ENCODE results near the gene MEPCE. TPM values are rescaled to one million over a fixed set of nuclear protein-coding genes. Genes with fewer than 3 reads are reported as not detected.

MEPCE gene
- total and polyA plus RNA-seq, 2 of the 8 experiments (the other 6 are each of a cell fraction or from before 2014, with no cell fraction given), result 22.8 to 48.8 TPM

DNA sequence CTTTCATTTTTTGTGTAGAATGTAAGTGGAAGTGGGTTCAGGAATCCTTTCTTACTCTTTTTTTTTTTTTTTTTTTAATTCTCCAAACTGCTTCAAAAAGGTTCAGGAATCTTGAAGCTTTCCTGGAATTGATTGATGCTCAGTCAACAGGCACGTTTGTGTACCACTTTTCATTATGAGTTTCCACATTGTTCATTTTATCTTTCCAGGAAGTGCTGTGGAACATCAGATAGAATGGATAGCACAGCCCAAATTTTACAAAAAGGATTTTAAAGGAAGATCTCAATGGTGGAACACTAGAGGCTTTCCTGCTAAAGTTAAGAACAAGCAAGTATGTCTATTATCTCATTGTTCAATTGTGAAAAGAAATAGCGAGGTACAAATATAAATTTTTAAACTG lies 8.5 kb downstream of the MEPCE start:
- no peak overlapping the region for H4K8ac ChIP-seq (ENCODE audit: extremely low read depth, insufficient read depth, low read length)
- H2BK12ac ChIP-seq (ENCODE audit: low read depth, low read length), result no peak overlapping the region
- DNase-seq (ENCODE audit: low read depth in 1 of 2, low spot score in 2 of 2) (no peak), FAIRE-seq (no peak)
- H3K14ac ChIP-seq (ENCODE audit: insufficient read length), result no peak overlapping the region
- H3K18ac ChIP-seq (ENCODE audit: extremely low read depth, low read length), result no peak overlapping the region
- no peaks in the 10 kb centered on the region for H3K9me3 ChIP-seq (ENCODE audit: insufficient read depth in 2 of 2, low read depth in 1 of 2, low read length in 1 of 2)
- no peak overlapping the region for H4K5ac ChIP-seq (ENCODE audit: insufficient read length, low read depth, low read length)
- no peak overlapping the region for H3K23ac ChIP-seq (ENCODE audit: insufficient read length)
- H3K4me3 ChIP-seq (ENCODE audit: extremely low read depth in 1 of 4, insufficient read depth in 2 of 4, low read depth in 3 of 4, low read length in 4 of 4), result no peak overlapping the region
- H3K4ac ChIP-seq (replicated peaks; ENCODE audit: insufficient read length, low read depth, low read length), result no peak overlapping the region
- peaks cover 0 to 20% of the 10 kb centered on the region in 2 experiments; a peak in 2 of 4 replicates for H3K79me2 ChIP-seq (ENCODE audit: control insufficient read depth in 1 of 2, insufficient read depth in 2 of 2, low read length in 2 of 2)
- H2BK120ac ChIP-seq (replicated peaks; ENCODE audit: low read depth, low read length), result no peak overlapping the region
- H2AFZ ChIP-seq (ENCODE audit: low read length), result no peak overlapping the region
- POLR2A ChIA-PET (ENCODE audit: partially characterized antibody), result interaction anchor here (0.8 to 5.2 kb wide), 5 partner anchors 8 to 69 kb away, joined by 3 to 55 read pairs (median 39); partner anchors contain the start of genes MEPCE and ZCWPW1
- no peak overlapping the region for H2BK5ac ChIP-seq (ENCODE audit: low read depth, low read length)
- H4K91ac ChIP-seq (replicated peaks; ENCODE audit: insufficient read length, low read length), result no peak overlapping the region
- no peak overlapping the region for H3K4me2 ChIP-seq (ENCODE audit: insufficient read depth in 1 of 2, low read depth in 2 of 2, low read length in 2 of 2)
- H3K27ac ChIP-seq (ENCODE audit: low read depth, low read length), result no peak overlapping the region
- CTCF ChIA-PET (ENCODE audit: partially characterized antibody), result interaction anchor here (1.1 to 1.8 kb wide), 4 partner anchors 8 to 27 kb away, joined by 3 to 7 read pairs (median 4); partner anchors contain the start of gene MEPCE
- no peak overlapping the region for H2AK5ac ChIP-seq (ENCODE audit: low read depth, low read length)
- WGBS, 2 experiments (ENCODE audit: extremely low coverage in 1 of 2, insufficient coverage in 1 of 2, insufficient read length in 1 of 2, insufficient replicate concordance in 2 of 2, low coverage in 1 of 2, low lambda C conversion rate in 2 of 2, missing lambda C conversion rate in 1 of 2), result 97% methylated on average over 2 of the region's 2 CpGs; no CpG with 5 or more reads in 1 of the 2 experiments
- H3K23me2 ChIP-seq (ENCODE audit: low read depth, low read length), result no peaks in the 10 kb centered on the region; the same call in 1 of the 2 replicates
- TF ChIP-seq KDM4A (IDR thresholded peaks at IDR 0.05; ENCODE audit: low read depth, low read length, severe bottlenecking) (no peak), ASH2L (IDR thresholded peaks at IDR 0.05; ENCODE audit: low read length) (no peak), BACH1 (IDR thresholded peaks at IDR 0.05; ENCODE audit: low read length) (no peak), PHF8 (conservative IDR thresholded peaks at IDR 0.05; ENCODE audit: low read depth, low read length) (no peak), EZH2 (IDR thresholded peaks at IDR 0.05; ENCODE audit: low read depth, low read length, severe bottlenecking) (no peak), SAP30 (IDR thresholded peaks at IDR 0.05; ENCODE audit: insufficient read depth, insufficient replicate concordance, low read length) (no peak), HDAC6 (IDR thresholded peaks at IDR 0.05; ENCODE audit: low read depth, low read length) (no peak), SIRT6 (IDR thresholded peaks at IDR 0.05; ENCODE audit: low read length) (no peak)
- TF ChIP-seq, protein P1, sequence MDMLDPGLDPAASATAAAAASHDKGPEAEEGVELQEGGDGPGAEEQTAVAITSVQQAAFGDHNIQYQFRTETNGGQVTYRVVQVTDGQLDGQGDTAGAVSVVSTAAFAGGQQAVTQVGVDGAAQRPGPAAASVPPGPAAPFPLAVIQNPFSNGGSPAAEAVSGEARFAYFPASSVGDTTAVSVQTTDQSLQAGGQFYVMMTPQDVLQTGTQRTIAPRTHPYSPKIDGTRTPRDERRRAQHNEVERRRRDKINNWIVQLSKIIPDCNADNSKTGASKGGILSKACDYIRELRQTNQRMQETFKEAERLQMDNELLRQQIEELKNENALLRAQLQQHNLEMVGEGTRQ (IDR thresholded peaks at IDR 0.05; ENCODE audit: low read length), result no peak
- TF ChIP-seq, protein P2, sequence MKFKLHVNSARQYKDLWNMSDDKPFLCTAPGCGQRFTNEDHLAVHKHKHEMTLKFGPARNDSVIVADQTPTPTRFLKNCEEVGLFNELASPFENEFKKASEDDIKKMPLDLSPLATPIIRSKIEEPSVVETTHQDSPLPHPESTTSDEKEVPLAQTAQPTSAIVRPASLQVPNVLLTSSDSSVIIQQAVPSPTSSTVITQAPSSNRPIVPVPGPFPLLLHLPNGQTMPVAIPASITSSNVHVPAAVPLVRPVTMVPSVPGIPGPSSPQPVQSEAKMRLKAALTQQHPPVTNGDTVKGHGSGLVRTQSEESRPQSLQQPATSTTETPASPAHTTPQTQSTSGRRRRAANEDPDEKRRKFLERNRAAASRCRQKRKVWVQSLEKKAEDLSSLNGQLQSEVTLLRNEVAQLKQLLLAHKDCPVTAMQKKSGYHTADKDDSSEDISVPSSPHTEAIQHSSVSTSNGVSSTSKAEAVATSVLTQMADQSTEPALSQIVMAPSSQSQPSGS (IDR thresholded peaks at IDR 0.05; ENCODE audit: low read length), result no peak
- H3K79me1 ChIP-seq (ENCODE audit: low read depth, low read length), result no peaks in the 10 kb centered on the region; the same call in 1 of the 2 replicates
- H3K36me3 ChIP-seq (ENCODE audit: control insufficient read depth in 2 of 4, insufficient read depth in 4 of 4, low read length in 3 of 4), result peaks cover under 1 to 20% (median 13%) of the 10 kb centered on the region in 4 experiments; a peak in 6 of 8 replicates
- H3K9ac ChIP-seq (replicated peaks in 1 of 4; ENCODE audit: extremely low read depth in 1 of 4, low read depth in 3 of 4, low read length in 3 of 4), result no peak overlapping the region
- no peak overlapping the region for H3K56ac ChIP-seq (replicated peaks; ENCODE audit: insufficient read length, low read depth, low read length)
- H4K20me1 ChIP-seq (replicated peaks in 1 of 2; ENCODE audit: control insufficient read depth in 1 of 2, insufficient read depth in 2 of 2, low read length in 2 of 2), result peaks cover 0 to 2% of the 10 kb centered on the region in 2 experiments
- no peak overlapping the region for H2BK15ac ChIP-seq (ENCODE audit: low read length)
- H3K4me1 ChIP-seq (replicated peaks in 1 of 4; ENCODE audit: control insufficient read depth in 3 of 4, insufficient read depth in 4 of 4, low read length in 3 of 4), result peaks cover 0 to 5% (median 2%) of the 10 kb centered on the region in 4 experiments; a peak in 4 of 7 replicates
- no peak overlapping the region for H2BK20ac ChIP-seq (ENCODE audit: low read length)
- no peaks in the 10 kb centered on the region for H3K27me3 ChIP-seq (replicated peaks in 1 of 4; ENCODE audit: control insufficient read depth in 3 of 4, extremely low read depth in 1 of 4, insufficient read depth in 3 of 4, low read length in 3 of 4)

Data from H1 (cell line).